Smooth muscle cell (in vitro differentiated cells): ENCODE data around the gene TUBGCP3. TPM values are rescaled to one million over a fixed set of nuclear protein-coding genes. Genes with fewer than 3 reads are reported as not detected.

Experiments used
- DNase-seq: peaks from one replicate; lab custom pipeline; 2025; ENCODE audit not compliant: unreplicated experiment; lab: John Stamatoyannopoulos, UW
- H2AFZ ChIP-seq: fragments of 200-600 bp; sonication (generic); 2 replicates; pipeline ENCODE4 v1.6.0; 2016; ENCODE audit warnings: antibody characterized with exemption, low read depth, mild to moderate bottlenecking
- H3F3A ChIP-seq: fragments of 200-600 bp; sonication (generic); 2 replicates; pipeline ENCODE4 v1.6.0; 2017; ENCODE audit warnings: antibody characterized with exemption, low read depth
- H3K27ac ChIP-seq: fragments of 200-600 bp; sonication (generic); 2 replicates; pipeline ENCODE4 v1.5.1; 2016; ENCODE audit warnings: low read depth, mild to moderate bottlenecking
- H3K27me3 ChIP-seq: fragments of 200-600 bp; sonication (generic); 2 replicates; pipeline ENCODE4 v1.6.1; 2016; ENCODE audit warnings: low read depth, mild to moderate bottlenecking
- H3K36me3 ChIP-seq: fragments of 200-600 bp; sonication (generic); 2 replicates; pipeline ENCODE4 v1.5.1; 2016; ENCODE audit warnings: low read depth
- H3K4me1 ChIP-seq: fragments of 200-600 bp; sonication (generic); 2 replicates; pipeline ENCODE4 v1.5.1; 2016; ENCODE audit warnings: low read depth
- H3K4me2 ChIP-seq: fragments of 200-600 bp; sonication (generic); 2 replicates; pipeline ENCODE4 v1.6.0; 2016; ENCODE audit warnings: mild to moderate bottlenecking
- H3K4me3 ChIP-seq: fragments of 200-600 bp; sonication (generic); 2 replicates; pipeline ENCODE4 v1.5.1; 2016; ENCODE audit warnings: mild to moderate bottlenecking
- H3K79me2 ChIP-seq: fragments of 200-600 bp; sonication (generic); 2 replicates; pipeline ENCODE4 v1.6.0; 2016; ENCODE audit warnings: low read depth, mild to moderate bottlenecking
- H3K9ac ChIP-seq: fragments of 200-600 bp; sonication (generic); 2 replicates; pipeline ENCODE4 v1.6.0; 2016; ENCODE audit warnings: low read depth
- H3K9me3 ChIP-seq: fragments of 200-600 bp; sonication (generic); replicated peaks from 2 replicates; pipeline ENCODE4 v1.5.1; 2016; ENCODE audit warnings: low read depth
- H4K20me1 ChIP-seq: fragments of 200-600 bp; sonication (generic); 2 replicates; pipeline ENCODE4 v1.6.0; 2016; ENCODE audit warnings: low read depth
- WGBS: methylation state at CpG from one replicate; pipeline ENCODE4 v1.1.7; 2016; ENCODE audit warnings: low lambda C conversion rate; 5-methylcytosine and 5-hydroxymethylcytosine counted together
- polyA plus RNA-seq: library from polyadenylated mRNA; unstranded; fragments of >200 nt; fragmentation: Nextera tagmentation; extraction: Ambion mirVana; gene quantifications from 2 replicates; pipeline ENCODE4 v1.2.1, GENCODE V29; 2016
- total RNA-seq: library from RNA; depleted of rRNA; stranded (reverse); fragments of >200 nt; gene quantifications from 2 replicates; pipeline ENCODE4 v1.2.3, GENCODE V29; 2014
- TF ChIP-seq, protein P1 (sequence below): fragments of 200-600 bp; sonication (generic); IDR thresholded peaks from 2 replicates; pipeline ENCODE4 v1.5.1; 2017; ENCODE audit warnings: borderline replicate concordance, mild to moderate bottlenecking, antibody characterized with exemption; ENCODE audit not compliant: insufficient read depth, poor library complexity, severe bottlenecking

TUBGCP3 gene
- total and polyA plus RNA-seq, 2 experiments from 2014 or later: 9.4 to 12.4 TPM

DNA sequence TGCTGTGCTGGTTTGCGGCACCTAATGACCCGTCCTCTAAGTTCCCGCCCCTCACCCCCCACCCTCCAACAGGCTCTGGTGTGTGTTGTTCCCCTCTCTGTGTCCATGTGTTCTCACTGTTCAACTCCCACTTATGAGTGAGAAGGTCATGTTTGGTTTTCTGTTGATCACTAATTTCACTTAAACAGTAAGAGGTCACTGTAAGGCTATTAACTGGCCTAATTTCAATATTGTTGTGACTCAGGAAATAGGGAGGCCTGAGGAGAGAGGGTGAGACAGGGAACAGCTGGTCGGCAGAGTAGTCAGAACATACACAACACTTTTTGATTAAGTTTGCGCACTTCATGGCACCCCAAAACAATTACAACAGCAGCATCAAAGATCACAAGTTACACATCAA is 15.6 kb downstream of the TUBGCP3 start:
- Histone ChIP-seq H3K36me3 (no peaks in the 10 kb centered on the region), H4K20me1 (peaks cover 63% of the 10 kb centered on the region), H3K9me3 (no peaks in the 10 kb centered on the region), H3K4me2 (no peak overlapping the region), H3K27ac (no peak overlapping the region), H2AFZ (no peak overlapping the region), H3K4me3 (no peak overlapping the region), H3K79me2 (peaks cover 59% of the 10 kb centered on the region), H3K27me3 (no peaks in the 10 kb centered on the region), H3F3A (no peaks in the 10 kb centered on the region), H3K4me1 (no peaks in the 10 kb centered on the region), H3K9ac (no peak overlapping the region)
- 95% methylated on average over 5 of the region's 5 CpGs for WGBS
- DNase-seq: no peak
- TF ChIP-seq, protein P1, sequence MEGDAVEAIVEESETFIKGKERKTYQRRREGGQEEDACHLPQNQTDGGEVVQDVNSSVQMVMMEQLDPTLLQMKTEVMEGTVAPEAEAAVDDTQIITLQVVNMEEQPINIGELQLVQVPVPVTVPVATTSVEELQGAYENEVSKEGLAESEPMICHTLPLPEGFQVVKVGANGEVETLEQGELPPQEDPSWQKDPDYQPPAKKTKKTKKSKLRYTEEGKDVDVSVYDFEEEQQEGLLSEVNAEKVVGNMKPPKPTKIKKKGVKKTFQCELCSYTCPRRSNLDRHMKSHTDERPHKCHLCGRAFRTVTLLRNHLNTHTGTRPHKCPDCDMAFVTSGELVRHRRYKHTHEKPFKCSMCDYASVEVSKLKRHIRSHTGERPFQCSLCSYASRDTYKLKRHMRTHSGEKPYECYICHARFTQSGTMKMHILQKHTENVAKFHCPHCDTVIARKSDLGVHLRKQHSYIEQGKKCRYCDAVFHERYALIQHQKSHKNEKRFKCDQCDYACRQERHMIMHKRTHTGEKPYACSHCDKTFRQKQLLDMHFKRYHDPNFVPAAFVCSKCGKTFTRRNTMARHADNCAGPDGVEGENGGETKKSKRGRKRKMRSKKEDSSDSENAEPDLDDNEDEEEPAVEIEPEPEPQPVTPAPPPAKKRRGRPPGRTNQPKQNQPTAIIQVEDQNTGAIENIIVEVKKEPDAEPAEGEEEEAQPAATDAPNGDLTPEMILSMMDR: no peak

DNA sequence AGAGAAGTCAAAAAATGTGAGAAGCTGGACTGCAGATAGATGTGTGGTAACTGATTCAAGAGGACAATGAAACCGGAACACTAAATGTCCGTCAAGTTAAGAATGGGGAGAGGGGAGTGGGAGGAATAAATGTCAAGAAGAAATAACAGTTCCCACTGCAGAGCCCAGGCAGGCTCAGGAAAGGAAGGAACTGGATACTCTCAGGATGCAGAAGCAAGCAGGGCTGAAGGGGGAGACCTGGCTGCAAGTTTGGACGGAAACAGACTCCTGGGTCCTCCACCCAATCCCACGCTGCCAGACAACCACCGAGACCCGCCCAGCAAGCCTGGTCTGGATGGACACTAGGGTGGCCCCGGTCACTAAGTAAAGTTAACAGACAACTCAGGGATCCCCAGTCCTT is 18.1 kb downstream of the TUBGCP3 start:
- no peak overlapping the region for H3K4me3 ChIP-seq
- no peaks in the 10 kb centered on the region for H3F3A ChIP-seq
- WGBS: 88% methylated on average over 7 of the region's 7 CpGs
- no peak overlapping the region for H3K9ac ChIP-seq
- no peak overlapping the region for H3K27ac ChIP-seq
- peaks cover 36% of the 10 kb centered on the region for H3K79me2 ChIP-seq
- no peaks in the 10 kb centered on the region for H3K27me3 ChIP-seq
- no peak overlapping the region for H2AFZ ChIP-seq
- H3K9me3 ChIP-seq: no peaks in the 10 kb centered on the region
- H3K4me2 ChIP-seq: no peak overlapping the region
- DNase-seq: no peak
- TF ChIP-seq, protein P1: no peak
- peaks cover 68% of the 10 kb centered on the region for H4K20me1 ChIP-seq
- no peaks in the 10 kb centered on the region for H3K4me1 ChIP-seq
- no peaks in the 10 kb centered on the region for H3K36me3 ChIP-seq

DNA sequence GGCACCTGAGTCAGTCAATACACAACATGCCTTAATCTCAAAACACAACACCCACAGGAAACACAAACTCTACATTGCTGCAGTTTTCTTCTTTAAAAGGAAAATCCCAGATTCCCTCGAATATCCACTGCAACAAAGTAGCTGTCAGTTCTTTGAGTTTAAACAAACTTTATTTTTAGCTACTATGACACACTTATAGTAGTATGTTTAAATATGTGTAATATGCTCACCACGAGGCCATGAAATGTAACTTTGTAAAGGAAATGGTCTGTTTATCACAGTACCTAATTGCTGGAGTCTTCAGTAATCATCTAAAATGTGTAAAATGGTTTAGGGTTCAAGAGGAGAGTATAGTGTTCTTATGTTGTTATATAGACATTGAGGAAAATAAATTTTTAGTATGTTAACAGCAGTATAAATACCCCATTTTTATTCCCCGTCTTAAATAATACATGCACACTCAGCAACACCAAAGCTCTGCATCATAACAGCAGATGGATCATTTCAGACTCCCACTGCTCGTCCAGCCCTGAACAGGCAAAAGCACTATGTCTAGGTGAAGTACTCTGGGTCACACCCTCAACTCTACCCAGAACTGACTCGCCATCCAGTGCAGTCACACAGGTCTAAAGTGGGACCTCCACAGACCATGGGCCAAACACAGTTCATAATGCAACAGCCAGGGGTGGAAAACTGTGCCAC is 20.6 kb downstream of the TUBGCP3 start:
- no peak overlapping the region for H3K9ac ChIP-seq
- no peaks in the 10 kb centered on the region for H3K27me3 ChIP-seq
- H3K9me3 ChIP-seq: no peaks in the 10 kb centered on the region
- peaks cover 20% of the 10 kb centered on the region for H3K79me2 ChIP-seq
- no peak overlapping the region for H3K4me3 ChIP-seq
- no peak overlapping the region for H3K4me2 ChIP-seq
- DNase-seq: no peak
- no peaks in the 10 kb centered on the region for H3K4me1 ChIP-seq
- peaks cover 43% of the 10 kb centered on the region for H4K20me1 ChIP-seq
- WGBS: 75% methylated on average over 5 of the region's 5 CpGs
- H2AFZ ChIP-seq: no peak overlapping the region
- TF ChIP-seq, protein P1: no peak
- H3K27ac ChIP-seq: no peak overlapping the region
- no peaks in the 10 kb centered on the region for H3F3A ChIP-seq
- no peaks in the 10 kb centered on the region for H3K36me3 ChIP-seq
